Omental fat pad (tissue), 4 donors: Measurements from ENCODE around the gene MTHFD2. TPM values are rescaled to one million over a fixed set of nuclear protein-coding genes. Genes with fewer than 3 reads are reported as not detected.
"Not testable (repeated sequence)": the region's sequence is repeated elsewhere in the genome, so short reads cannot be mapped to it uniquely, and the experiment has no call there.

Source experiments
- ATAC-seq: fragments of 150-250 bp; one replicate; pipeline ENCODE4 v1.9.1; 2016; ENCODE audit warnings: mild to moderate bottlenecking, moderate library complexity; ENCODE audit not compliant: low FRiP score
- DNase-seq: peaks from one replicate; pipeline ENCODE4 v3.0.0-alpha.2; 2019; ENCODE audit warnings: low spot score
- total RNA-seq, 4 donors: library from RNA; depleted of rRNA; stranded (reverse); fragments of >200 nt; gene quantifications; one replicate each; pipeline ENCODE4 v1.1.0, GENCODE V29; 2016
- TF ChIP-seq, protein P1 (sequence below), 3 donors: fragments of 450-650 bp; IDR thresholded peaks; one replicate each; pipeline ENCODE4 v1.5.1; 2016 to 2017; ENCODE audit warnings: antibody characterized with exemption in 3 of 3, mild to moderate bottlenecking in 3 of 3, moderate library complexity in 2 of 3

Gene MTHFD2
- total RNA-seq, 4 donors from 2014 or later: 34.8 to 111 (median 46.5) TPM

- ATAC-seq: no peak
Observed at GRCh38 chr2:74204436-74204835, 6.0 kb downstream of the MTHFD2 start.

GRCh38 chr2:74205113-74205512, 6.7 kb downstream of the MTHFD2 start:
- DNase-seq (no peak), ATAC-seq (no peak)
- TF ChIP-seq, protein P1, sequence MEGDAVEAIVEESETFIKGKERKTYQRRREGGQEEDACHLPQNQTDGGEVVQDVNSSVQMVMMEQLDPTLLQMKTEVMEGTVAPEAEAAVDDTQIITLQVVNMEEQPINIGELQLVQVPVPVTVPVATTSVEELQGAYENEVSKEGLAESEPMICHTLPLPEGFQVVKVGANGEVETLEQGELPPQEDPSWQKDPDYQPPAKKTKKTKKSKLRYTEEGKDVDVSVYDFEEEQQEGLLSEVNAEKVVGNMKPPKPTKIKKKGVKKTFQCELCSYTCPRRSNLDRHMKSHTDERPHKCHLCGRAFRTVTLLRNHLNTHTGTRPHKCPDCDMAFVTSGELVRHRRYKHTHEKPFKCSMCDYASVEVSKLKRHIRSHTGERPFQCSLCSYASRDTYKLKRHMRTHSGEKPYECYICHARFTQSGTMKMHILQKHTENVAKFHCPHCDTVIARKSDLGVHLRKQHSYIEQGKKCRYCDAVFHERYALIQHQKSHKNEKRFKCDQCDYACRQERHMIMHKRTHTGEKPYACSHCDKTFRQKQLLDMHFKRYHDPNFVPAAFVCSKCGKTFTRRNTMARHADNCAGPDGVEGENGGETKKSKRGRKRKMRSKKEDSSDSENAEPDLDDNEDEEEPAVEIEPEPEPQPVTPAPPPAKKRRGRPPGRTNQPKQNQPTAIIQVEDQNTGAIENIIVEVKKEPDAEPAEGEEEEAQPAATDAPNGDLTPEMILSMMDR (IDR thresholded peaks at IDR 0.05): no peak

More at GRCh38 chr2:74204436-74204835, 6.0 kb downstream of the MTHFD2 start:
- DNase-seq: no peak
- TF ChIP-seq, protein P1 (IDR thresholded peaks at IDR 0.05): no peak

DNA sequence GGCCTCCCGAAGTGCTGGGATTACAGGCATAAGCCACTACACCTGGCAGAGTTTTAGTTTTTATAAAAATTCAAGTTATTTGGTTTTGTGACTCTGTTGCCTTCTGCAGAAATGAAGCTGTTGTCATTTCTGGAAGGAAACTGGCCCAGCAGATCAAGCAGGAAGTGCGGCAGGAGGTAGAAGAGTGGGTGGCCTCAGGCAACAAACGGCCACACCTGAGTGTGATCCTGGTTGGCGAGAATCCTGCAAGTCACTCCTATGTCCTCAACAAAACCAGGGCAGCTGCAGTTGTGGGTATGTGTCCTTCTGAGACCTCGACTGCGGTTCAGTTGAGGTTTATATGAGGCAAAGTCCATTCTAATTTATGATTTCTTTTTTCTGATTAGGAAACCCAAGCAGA, 7.2 kb downstream of the MTHFD2 start:
- TF ChIP-seq, protein P1 (IDR thresholded peaks at IDR 0.05): no peak
- no peak for DNase-seq
- no peak for ATAC-seq

DNA sequence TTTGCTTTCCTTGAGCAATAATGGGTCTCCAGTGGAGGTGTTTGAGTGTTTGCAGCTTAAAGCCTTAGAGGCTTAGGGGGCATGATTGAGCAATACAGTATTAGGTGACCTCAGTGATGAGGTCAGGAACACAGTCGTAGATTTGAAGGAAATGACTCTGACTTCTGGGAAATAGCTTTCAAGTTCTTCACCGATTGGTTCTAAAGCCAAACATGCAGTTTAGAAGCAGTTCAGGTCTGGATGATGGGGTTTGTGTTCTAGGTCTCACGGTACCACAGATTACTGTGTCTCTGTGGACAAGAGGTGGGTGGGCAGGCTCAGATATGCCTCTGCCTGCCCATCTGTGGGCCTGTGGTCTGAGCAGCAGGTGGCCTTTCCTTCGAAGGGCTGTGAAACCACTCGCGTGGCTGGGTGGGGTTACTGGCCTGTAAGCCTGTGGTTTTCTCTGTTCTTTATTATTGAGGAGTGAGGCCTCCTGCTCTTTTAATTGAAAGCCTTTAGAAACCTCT, 7.8 kb downstream of the MTHFD2 start:
- DNase-seq (no peak), ATAC-seq (no peak)
- TF ChIP-seq, protein P1 (IDR thresholded peaks at IDR 0.05): no peak

- ATAC-seq (no peak), DNase-seq (no peak)
- TF ChIP-seq, protein P1 (IDR thresholded peaks at IDR 0.05): no peak
Observed at GRCh38 chr2:74212702-74213410, 14.4 kb downstream of the MTHFD2 start.

GRCh38 chr2:74215771-74216170, 17.4 kb downstream of the MTHFD2 start:
- DNase-seq, ATAC-seq: not testable (repeated sequence)

DNA sequence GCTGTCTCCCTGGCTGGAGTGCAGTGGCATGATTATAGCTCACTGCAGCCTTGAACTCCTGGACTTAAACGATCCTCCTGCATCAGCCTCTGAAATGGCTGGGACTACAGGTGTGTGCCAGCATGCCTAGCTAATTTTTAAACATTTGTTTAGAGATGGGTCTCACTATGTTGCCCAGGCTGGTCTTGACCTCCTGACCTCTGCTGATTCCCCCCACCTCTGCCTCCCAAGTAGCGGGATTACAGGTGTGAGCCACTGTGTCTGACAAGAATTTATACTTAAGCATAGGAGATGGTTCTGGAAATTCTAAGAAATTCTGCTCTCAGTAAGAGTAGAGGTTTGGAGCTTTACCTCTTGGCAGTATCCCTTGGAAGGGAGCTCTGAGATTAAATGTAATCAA, 18.2 kb downstream of the MTHFD2 start:
- TF ChIP-seq, protein P1 (IDR thresholded peaks at IDR 0.05): no peak
- DNase-seq: no peak
- no peak for ATAC-seq
